Measurements from ENCODE around the gene KCNIP1. TPM values are rescaled to one million over a fixed set of nuclear protein-coding genes. Genes with fewer than 3 reads are reported as not detected.

Gene KCNIP1
- total and polyA plus RNA-seq, 4 donors: 31.2 to 165 (median 111) TPM

GRCh38 chr5:170501361-170501760 lies 2.5 kb upstream of the KCNIP1 start:
- H3K27ac ChIP-seq (ENCODE audit: low read depth, low read length): no peak overlapping the region
- WGBS (ENCODE audit: insufficient coverage): 100% methylated on average over 1 of the region's 1 CpG
- H3K4me1 ChIP-seq (ENCODE audit: control insufficient read depth, insufficient read depth, low read length): peaks cover 42% of the 10 kb centered on the region

GRCh38 chr5:170501931-170502330 lies 1.9 kb upstream of the KCNIP1 start:
- Histone ChIP-seq H3K4me3 (ENCODE audit: low read depth, low read length) (no peak overlapping the region), H3K4me1 (ENCODE audit: control insufficient read depth, insufficient read depth, low read length) (peaks cover 47% of the 10 kb centered on the region), H3K36me3 (ENCODE audit: control insufficient read depth, insufficient read depth, low read length) (no peaks in the 10 kb centered on the region), H3K27me3 (ENCODE audit: control insufficient read depth, insufficient read depth, low read length) (no peaks in the 10 kb centered on the region), H3K27ac (ENCODE audit: low read depth, low read length) (no peak overlapping the region), H3K9me3 (ENCODE audit: control insufficient read depth, insufficient read depth, low read length) (no peaks in the 10 kb centered on the region)
- no peak for DNase-seq (ENCODE audit: low read depth in 4 of 6, low spot score in 6 of 6)
- 88% methylated on average over 2 of the region's 2 CpGs for WGBS (ENCODE audit: insufficient coverage)

More at GRCh38 chr5:170501361-170501760, 2.5 kb upstream of the KCNIP1 start:
- Histone ChIP-seq H3K9me3 (ENCODE audit: control insufficient read depth, insufficient read depth, low read length) (no peaks in the 10 kb centered on the region), H3K36me3 (ENCODE audit: control insufficient read depth, insufficient read depth, low read length) (no peaks in the 10 kb centered on the region), H3K4me3 (ENCODE audit: low read depth, low read length) (no peak overlapping the region), H3K27me3 (ENCODE audit: control insufficient read depth, insufficient read depth, low read length) (no peaks in the 10 kb centered on the region)
- DNase-seq (ENCODE audit: low read depth in 4 of 6, low spot score in 6 of 6): no peak

DNA sequence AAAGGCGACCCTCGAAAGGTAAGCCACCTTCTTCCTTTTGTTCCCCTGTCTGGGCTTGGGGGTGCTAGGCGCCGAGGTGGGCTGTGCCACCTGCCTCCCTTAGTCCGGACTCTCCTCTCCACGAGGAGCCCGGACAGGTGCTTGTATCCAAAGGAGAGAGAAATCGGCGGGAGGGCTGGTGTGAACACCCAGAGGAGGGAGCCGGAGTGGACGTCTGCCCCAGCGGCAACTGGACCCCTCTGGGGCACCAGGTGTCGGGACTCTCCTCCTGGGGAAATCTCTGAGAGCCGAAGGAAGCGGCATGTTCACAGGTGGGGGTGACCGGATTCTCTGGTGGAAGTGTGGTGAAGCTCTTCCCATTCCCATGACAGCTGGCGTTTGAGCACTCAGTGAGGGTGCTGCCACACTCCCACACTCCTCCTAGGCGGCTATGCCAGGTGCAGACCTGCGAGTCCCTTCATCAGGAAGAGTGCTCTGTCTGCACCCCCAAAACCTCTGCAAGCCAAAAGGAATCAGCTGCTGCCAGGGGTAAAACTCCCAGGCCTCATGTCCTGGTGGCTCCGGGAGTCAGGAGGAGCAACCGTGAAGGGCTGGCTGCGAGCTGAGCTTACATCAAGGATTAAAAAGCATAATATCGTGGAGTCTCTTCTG lies 921 bp downstream of the KCNIP1 start:
- Histone ChIP-seq H3K4me3 (ENCODE audit: low read depth, low read length) (peak overlapping the region; percentile 61), H3K4me1 (ENCODE audit: control insufficient read depth, insufficient read depth, low read length) (peaks cover 42% of the 10 kb centered on the region), H3K9me3 (ENCODE audit: control insufficient read depth, insufficient read depth, low read length) (no peaks in the 10 kb centered on the region), H3K27ac (ENCODE audit: low read depth, low read length) (peak overlapping the region; percentile 57), H3K27me3 (ENCODE audit: control insufficient read depth, insufficient read depth, low read length) (no peaks in the 10 kb centered on the region), H3K36me3 (ENCODE audit: control insufficient read depth, insufficient read depth, low read length) (no peaks in the 10 kb centered on the region)
- 32% methylated on average over 21 of the region's 23 CpGs for WGBS (ENCODE audit: insufficient coverage)
- peak in 2 of 6 donors; percentile 36 to 65 for DNase-seq (ENCODE audit: low read depth in 4 of 6, low spot score in 6 of 6)

DNA sequence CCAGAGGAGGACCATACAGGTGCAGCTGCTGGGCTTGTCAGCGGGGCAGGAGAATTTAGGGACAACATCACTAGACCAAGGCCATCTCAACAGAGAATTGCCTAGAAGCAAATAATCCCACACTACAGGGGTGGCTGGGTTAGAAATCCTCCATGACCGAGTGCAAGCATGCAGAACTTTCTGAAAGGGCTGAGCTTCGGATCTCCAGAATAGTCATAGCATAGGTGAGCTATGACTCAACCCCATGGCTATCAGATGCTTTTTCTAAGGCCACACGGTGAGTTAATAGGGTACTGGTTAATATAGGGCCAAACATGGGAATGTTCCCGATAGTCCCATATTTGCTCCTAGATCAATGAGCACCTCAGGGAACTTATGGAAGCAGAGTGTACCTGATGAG lies 4.2 kb downstream of the KCNIP1 start:
- H3K4me3 ChIP-seq (ENCODE audit: low read depth, low read length): no peak overlapping the region
- 81% methylated on average over 4 of the region's 5 CpGs for WGBS (ENCODE audit: insufficient coverage)
- no peaks in the 10 kb centered on the region for H3K27me3 ChIP-seq (ENCODE audit: control insufficient read depth, insufficient read depth, low read length)
- H3K36me3 ChIP-seq (ENCODE audit: control insufficient read depth, insufficient read depth, low read length): no peaks in the 10 kb centered on the region
- H3K4me1 ChIP-seq (ENCODE audit: control insufficient read depth, insufficient read depth, low read length): peaks cover 48% of the 10 kb centered on the region
- no peaks in the 10 kb centered on the region for H3K9me3 ChIP-seq (ENCODE audit: control insufficient read depth, insufficient read depth, low read length)
- DNase-seq (ENCODE audit: low read depth in 4 of 6, low spot score in 6 of 6): no peak
- H3K27ac ChIP-seq (ENCODE audit: low read depth, low read length): no peak overlapping the region

- H3K4me3 ChIP-seq (ENCODE audit: low read depth, low read length): no peak overlapping the region
- H3K27ac ChIP-seq (ENCODE audit: low read depth, low read length): peak overlapping the region; percentile 11
- H3K27me3 ChIP-seq (ENCODE audit: control insufficient read depth, insufficient read depth, low read length): no peaks in the 10 kb centered on the region
- DNase-seq (ENCODE audit: low read depth in 4 of 6, low spot score in 6 of 6): peak in 1 of 6 donors; percentile 34
- H3K4me1 ChIP-seq (ENCODE audit: control insufficient read depth, insufficient read depth, low read length): peaks cover 41% of the 10 kb centered on the region
- no peaks in the 10 kb centered on the region for H3K9me3 ChIP-seq (ENCODE audit: control insufficient read depth, insufficient read depth, low read length)
- H3K36me3 ChIP-seq (ENCODE audit: control insufficient read depth, insufficient read depth, low read length): no peaks in the 10 kb centered on the region
- 44% methylated on average over 3 of the region's 8 CpGs for WGBS (ENCODE audit: insufficient coverage)
Observed at GRCh38 chr5:170508660-170509347, 5.0 kb downstream of the KCNIP1 start.

- H3K4me3 ChIP-seq (ENCODE audit: low read depth, low read length): no peak overlapping the region
- no peaks in the 10 kb centered on the region for H3K27me3 ChIP-seq (ENCODE audit: control insufficient read depth, insufficient read depth, low read length)
- DNase-seq (ENCODE audit: low read depth in 4 of 6, low spot score in 6 of 6): no peak
- H3K4me1 ChIP-seq (ENCODE audit: control insufficient read depth, insufficient read depth, low read length): peaks cover 44% of the 10 kb centered on the region
- peak overlapping the region; percentile 11 for H3K27ac ChIP-seq (ENCODE audit: low read depth, low read length)
- WGBS (ENCODE audit: insufficient coverage): no CpG with 5 or more reads among the region's 1 CpG
- no peaks in the 10 kb centered on the region for H3K9me3 ChIP-seq (ENCODE audit: control insufficient read depth, insufficient read depth, low read length)
- H3K36me3 ChIP-seq (ENCODE audit: control insufficient read depth, insufficient read depth, low read length): no peaks in the 10 kb centered on the region
Observed at GRCh38 chr5:170509348-170509660, 5.5 kb downstream of the KCNIP1 start.

DNA sequence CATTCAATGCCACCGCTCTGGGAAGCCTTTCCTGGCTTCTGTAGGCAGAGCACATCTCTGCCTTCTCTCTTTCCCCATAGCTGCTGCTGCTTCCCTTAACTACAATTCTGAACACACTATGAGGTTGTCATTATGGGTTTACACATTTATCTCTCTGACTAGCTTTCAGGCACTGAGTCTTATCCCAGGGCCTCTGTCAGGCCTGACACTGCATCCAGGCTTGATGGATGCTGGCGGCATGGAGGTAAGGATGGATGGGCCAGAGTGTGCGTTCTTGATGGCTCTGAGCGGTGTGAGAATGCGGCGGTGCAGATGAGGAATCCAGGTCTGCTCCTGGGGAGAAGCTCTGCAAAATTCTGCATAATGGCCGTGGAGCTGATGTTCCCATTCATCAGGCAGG lies 6.3 kb downstream of the KCNIP1 start:
- WGBS (ENCODE audit: insufficient coverage): 76% methylated on average over 6 of the region's 7 CpGs

GRCh38 chr5:170510559-170510958 lies 6.7 kb downstream of the KCNIP1 start:
- no peak overlapping the region for H3K4me3 ChIP-seq (ENCODE audit: low read depth, low read length)
- no peak for DNase-seq (ENCODE audit: low read depth in 4 of 6, low spot score in 6 of 6)
- H3K4me1 ChIP-seq (ENCODE audit: control insufficient read depth, insufficient read depth, low read length): peaks cover 32% of the 10 kb centered on the region
- no peaks in the 10 kb centered on the region for H3K27me3 ChIP-seq (ENCODE audit: control insufficient read depth, insufficient read depth, low read length)
- no peaks in the 10 kb centered on the region for H3K36me3 ChIP-seq (ENCODE audit: control insufficient read depth, insufficient read depth, low read length)
- H3K9me3 ChIP-seq (ENCODE audit: control insufficient read depth, insufficient read depth, low read length): no peaks in the 10 kb centered on the region
- WGBS (ENCODE audit: insufficient coverage): 90% methylated on average over 2 of the region's 5 CpGs
- no peak overlapping the region for H3K27ac ChIP-seq (ENCODE audit: low read depth, low read length)

More for the DNA sequence above, 6.3 kb downstream of the KCNIP1 start:
- Histone ChIP-seq H3K36me3 (ENCODE audit: control insufficient read depth, insufficient read depth, low read length) (no peaks in the 10 kb centered on the region), H3K27me3 (ENCODE audit: control insufficient read depth, insufficient read depth, low read length) (no peaks in the 10 kb centered on the region), H3K4me3 (ENCODE audit: low read depth, low read length) (no peak overlapping the region), H3K4me1 (ENCODE audit: control insufficient read depth, insufficient read depth, low read length) (peaks cover 36% of the 10 kb centered on the region), H3K27ac (ENCODE audit: low read depth, low read length) (no peak overlapping the region), H3K9me3 (ENCODE audit: control insufficient read depth, insufficient read depth, low read length) (no peaks in the 10 kb centered on the region)
- peak in 1 of 6 donors; percentile 63 for DNase-seq (ENCODE audit: low read depth in 4 of 6, low spot score in 6 of 6)

GRCh38 chr5:170511551-170512258 lies 7.9 kb downstream of the KCNIP1 start:
- H3K4me3 ChIP-seq (ENCODE audit: low read depth, low read length): no peak overlapping the region
- H3K9me3 ChIP-seq (ENCODE audit: control insufficient read depth, insufficient read depth, low read length): no peaks in the 10 kb centered on the region
- no peak overlapping the region for H3K27ac ChIP-seq (ENCODE audit: low read depth, low read length)
- DNase-seq (ENCODE audit: low read depth in 4 of 6, low spot score in 6 of 6): no peak
- no peaks in the 10 kb centered on the region for H3K27me3 ChIP-seq (ENCODE audit: control insufficient read depth, insufficient read depth, low read length)
- H3K36me3 ChIP-seq (ENCODE audit: control insufficient read depth, insufficient read depth, low read length): no peaks in the 10 kb centered on the region
- peaks cover 22% of the 10 kb centered on the region for H3K4me1 ChIP-seq (ENCODE audit: control insufficient read depth, insufficient read depth, low read length)
- 50% methylated on average over 1 of the region's 8 CpGs for WGBS (ENCODE audit: insufficient coverage)
